GM12801 (cell line): ENCODE data around the gene SYTL1.

Experiments used
- TF ChIP-seq, protein P1 (sequence below): IDR thresholded peaks from one replicate; pipeline ENCODE4 v1.5.1; 2011; ENCODE audit warnings: control low read depth; ENCODE audit not compliant: insufficient read length; ENCODE audit errors: extremely low read depth

The SYTL1 gene

DNA sequence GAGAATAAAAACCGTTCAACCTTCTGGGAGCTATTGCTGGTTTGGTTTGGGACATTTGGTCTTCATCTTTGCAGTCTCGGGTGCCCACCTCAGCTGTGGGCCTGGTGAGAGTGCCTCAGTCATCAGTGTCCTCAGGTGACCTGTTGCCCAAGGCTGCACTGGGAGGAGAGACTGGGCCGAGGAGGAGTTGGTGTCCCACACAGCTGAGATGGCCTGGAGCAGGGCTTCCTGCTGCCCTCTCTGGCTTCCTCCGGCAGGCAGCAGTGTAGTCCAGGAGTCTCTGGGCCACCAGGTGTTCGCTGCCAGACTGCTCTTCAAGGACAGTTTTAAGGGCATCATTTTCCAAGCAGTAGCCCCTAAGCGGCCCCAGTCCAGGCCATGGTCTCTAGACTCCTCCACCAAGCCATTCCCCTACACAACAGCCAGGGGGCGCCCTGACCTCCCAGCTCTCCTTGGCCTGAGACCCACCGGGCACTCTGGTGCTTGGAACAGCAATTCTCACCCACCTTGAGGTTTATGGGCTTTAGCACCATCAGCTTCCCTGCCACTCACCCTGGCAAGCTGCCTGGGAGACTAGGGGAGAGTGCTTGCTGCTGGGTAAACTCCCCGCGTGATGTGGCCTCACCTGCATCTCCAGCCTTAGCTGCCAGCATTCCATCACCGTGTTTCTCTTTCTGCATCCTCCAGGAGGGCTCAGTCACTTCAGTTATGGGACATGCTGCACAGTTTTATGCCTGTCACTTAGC is 9.1 kb upstream of the SYTL1 start:
- TF ChIP-seq, protein P1, sequence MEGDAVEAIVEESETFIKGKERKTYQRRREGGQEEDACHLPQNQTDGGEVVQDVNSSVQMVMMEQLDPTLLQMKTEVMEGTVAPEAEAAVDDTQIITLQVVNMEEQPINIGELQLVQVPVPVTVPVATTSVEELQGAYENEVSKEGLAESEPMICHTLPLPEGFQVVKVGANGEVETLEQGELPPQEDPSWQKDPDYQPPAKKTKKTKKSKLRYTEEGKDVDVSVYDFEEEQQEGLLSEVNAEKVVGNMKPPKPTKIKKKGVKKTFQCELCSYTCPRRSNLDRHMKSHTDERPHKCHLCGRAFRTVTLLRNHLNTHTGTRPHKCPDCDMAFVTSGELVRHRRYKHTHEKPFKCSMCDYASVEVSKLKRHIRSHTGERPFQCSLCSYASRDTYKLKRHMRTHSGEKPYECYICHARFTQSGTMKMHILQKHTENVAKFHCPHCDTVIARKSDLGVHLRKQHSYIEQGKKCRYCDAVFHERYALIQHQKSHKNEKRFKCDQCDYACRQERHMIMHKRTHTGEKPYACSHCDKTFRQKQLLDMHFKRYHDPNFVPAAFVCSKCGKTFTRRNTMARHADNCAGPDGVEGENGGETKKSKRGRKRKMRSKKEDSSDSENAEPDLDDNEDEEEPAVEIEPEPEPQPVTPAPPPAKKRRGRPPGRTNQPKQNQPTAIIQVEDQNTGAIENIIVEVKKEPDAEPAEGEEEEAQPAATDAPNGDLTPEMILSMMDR, result no peak

DNA sequence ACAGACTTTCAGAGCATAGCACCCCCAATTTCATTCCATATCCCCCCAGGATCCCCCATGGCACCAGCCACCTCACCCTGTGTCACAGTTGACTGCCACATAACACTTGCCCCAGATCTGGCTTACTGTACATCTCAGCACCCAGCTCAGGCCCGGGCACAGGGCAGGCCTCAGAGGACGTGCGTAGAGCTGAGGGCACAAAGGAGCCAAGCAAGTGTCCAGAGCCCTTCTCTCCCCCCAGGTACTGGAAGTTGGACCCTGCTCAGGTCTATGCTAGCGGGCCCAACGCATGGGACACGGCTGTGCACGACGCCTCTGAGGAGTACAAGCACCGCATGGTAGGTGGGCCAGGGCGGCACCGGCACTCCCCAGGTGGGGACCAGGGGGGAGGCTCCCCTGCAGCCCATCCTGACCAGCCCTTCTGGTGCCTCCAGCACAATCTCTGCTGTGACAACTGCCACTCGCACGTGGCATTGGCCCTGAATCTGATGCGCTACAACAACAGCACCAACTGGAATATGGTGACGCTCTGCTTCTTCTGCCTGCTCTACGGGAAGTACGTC is 8.0 kb upstream of the SYTL1 start:
- TF ChIP-seq, protein P1, result no peak

DNA sequence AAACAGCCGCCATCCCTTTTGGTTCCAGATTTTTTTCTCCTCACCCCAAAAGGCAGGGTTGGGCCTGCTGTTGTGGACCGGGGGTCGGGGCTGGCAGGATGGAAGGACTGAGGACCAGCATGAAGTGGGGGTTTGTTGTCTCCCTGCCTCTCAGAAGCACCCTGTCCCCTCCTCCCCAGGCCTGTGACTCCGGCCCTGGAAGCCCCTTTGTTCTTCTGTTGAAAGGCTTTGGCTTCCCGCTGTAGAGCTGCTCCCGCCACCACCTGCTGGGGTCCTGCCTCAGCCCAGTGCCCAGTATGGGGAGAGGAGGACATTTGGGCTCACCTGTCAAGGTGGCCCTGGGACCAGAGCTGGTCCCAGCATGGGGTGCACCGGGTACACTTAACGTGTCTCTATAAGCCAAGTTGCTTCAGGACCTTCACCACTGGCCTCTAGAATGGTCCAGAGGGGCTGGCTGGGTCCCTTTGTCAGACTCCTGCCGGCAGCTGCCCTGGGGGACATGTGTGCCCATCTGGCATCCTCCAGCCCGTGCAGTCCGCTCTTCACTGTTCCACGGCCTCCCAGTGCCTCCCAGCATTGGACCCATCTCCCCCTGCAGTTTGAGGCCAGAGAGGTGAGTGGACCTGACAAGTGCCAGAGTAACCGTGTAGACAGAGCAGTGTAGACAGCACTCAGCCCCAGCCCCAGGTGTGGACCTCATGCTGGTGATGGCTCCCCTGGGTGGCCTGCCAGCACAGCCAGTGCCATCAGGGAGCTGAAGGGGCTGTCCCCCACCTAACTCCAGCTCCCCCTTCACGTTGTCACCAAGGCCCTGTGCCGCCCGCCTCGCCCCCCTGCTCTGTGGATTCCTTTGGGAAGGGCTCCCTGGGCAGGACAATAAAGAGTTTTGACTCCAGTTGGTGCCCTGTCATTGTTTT is 6.1 kb upstream of the SYTL1 start:
- TF ChIP-seq, protein P1, result no peak

DNA sequence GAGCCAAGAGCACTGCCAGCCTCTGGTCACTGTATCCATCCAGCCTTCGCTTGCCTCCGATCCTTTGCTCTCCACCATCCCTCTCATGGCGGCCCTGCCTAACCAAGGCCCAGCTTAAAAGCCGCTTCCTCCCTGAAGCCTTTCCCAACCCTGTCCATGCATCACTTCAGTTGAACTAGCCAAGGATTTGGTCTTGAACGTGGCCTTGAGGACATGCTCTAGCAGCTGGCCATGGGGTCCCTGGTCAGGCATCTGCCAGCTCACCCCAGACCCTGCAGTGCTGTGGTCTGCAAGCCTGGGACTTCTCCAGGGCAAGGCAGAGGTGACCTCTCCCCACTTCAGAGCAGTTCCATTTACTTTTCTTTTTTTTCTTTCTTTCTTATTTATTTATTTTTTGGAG is 5.1 kb upstream of the SYTL1 start:
- TF ChIP-seq, protein P1, result no peak

DNA sequence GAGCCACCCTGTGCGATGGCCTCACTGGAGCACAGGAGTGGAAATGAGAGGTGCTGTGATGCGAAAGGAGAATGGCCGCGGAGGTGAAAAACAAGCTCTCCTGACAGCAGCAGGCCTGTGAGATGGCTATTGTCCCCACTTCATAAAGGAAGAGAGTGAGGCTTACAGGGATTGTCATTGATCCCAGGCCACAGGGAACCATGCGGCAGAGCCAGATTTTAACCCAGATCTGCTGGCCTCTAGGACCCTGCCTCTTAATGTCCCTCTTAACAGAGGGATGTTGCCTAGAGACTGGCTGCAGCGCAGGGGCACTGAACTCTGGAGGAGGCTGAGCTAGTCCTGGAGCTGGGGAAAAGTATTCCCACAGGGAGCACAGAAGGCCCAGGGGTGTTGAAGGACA is 3.1 kb upstream of the SYTL1 start:
- TF ChIP-seq, protein P1, result no peak

DNA sequence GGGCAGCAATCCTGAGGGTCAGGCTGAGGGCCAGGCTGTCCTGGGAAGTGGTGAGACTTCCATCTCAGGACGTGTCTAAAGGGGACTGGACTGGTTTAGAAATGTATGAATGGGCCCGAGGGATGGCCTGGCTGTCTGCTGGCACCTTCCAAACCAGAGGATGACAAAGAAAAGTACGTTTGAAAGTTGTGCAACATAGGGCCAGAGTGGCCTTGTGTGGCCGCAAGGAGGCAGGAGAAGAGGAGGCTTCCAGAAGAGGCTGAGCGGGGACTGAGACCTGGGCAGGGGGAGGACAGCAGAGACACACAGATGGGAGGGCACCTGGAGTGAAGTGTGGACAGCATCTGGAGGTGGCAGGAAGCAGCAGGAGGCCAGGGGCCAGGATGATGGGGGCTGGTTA is 2.6 kb upstream of the SYTL1 start:
- TF ChIP-seq, protein P1, result no peak

DNA sequence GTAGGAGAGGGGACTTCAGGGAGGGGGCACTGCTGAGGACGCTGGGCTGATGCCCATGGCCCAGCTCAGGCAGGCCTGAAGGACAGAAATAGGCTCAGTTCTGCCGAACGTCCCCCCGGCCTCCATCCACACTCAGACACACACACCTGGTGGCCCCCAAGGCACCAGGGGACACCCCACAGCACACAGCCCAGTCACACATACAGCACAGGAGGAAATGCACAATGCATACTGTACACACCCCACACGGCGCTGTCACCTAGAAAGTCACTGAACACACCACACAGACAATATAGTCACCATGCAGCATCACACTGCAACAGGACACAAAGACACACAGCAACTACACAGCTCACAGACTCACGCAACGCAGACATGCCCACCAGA is 562 bp downstream of the SYTL1 start:
- TF ChIP-seq, protein P1, result no peak
